Activated CD8-positive, alpha-beta memory T cell treated with anti-CD3 and anti-CD28 coated beads, Interleukin-2, amount 50 U/mL, for 24 hours (primary cell): ENCODE data around the gene STOML1.
A peak's percentile ranks its signal among the peaks of the same experiment; 100 is the strongest.

Experiments used
- DNase-seq: peaks from one replicate; pipeline ENCODE4 v3.0.0-alpha.2; 2020; ENCODE audit errors: extremely low read depth

Gene STOML1

GRCh38 chr15:74022706-74023470 lies 30.8 kb upstream of the STOML1 start:
- no peak for DNase-seq

- no peak for DNase-seq
Measured at GRCh38 chr15:74019734-74020133, 27.6 kb upstream of the STOML1 start.

- no peak for DNase-seq
Measured at GRCh38 chr15:74013374-74013894, 21.3 kb upstream of the STOML1 start.

- no peak for DNase-seq
Measured at GRCh38 chr15:74011610-74012009, 19.5 kb upstream of the STOML1 start.

- no peak for DNase-seq
Measured at GRCh38 chr15:74010929-74011540, 18.9 kb upstream of the STOML1 start.

DNA sequence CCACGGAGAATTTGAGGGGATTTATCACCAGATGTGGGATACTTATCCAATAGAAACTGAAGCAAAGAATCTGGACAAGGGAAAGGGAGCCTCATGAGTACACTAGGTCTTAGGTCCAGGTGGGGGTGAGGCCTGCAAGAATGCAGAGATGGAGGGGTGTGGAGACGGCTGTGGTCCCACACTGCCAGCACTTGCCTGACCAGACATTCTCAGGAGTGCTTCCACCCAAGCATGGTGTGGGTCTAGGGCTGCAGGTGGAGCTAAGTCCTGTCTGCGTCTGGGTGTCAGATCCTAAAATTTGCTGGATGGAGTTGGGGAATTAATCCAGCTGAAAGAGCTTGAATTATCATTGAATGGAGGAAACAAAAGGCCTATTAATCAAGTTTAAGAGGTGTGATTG lies 16.8 kb upstream of the STOML1 start:
- no peak for DNase-seq

DNA sequence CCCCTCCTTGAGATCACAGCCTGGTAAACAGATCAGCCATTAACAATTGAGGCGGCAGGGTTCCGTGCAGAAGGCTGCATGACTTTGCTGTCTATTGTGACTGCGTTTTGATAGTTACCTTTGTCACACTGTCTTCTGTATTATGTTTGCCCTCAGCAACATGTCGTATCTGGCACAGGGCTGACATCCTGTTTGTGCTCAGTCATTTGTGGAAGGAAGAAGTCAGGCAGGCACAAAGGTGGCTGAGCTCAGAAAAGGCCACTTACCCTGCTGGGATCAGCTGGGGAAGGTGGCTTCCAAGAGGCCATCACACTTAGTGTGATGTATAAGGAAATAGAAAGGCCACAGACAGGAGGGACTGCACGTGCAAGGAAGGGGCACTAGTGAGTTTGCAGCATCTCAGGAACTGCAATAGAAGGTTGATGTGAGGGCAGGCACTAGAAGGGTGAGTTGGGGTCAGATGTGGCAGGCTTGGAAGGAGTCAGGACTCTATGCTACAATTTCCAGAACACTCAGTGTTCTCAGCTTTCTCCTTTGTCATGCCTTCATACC lies 15.8 kb upstream of the STOML1 start:
- no peak for DNase-seq

- DNase-seq: no peak
Measured at GRCh38 chr15:74006774-74007639, 14.9 kb upstream of the STOML1 start.

DNA sequence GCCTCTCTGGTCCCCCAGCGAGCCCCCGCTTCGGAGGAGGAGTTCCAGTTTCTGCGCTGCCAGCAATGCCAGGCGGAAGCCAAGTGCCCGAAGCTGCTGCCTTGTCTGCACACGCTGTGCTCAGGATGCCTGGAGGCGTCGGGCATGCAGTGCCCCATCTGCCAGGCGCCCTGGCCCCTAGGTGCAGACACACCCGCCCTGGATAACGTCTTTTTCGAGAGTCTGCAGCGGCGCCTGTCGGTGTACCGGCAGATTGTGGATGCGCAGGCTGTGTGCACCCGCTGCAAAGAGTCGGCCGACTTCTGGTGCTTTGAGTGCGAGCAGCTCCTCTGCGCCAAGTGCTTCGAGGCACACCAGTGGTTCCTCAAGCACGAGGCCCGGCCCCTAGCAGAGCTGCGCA lies 5.9 kb upstream of the STOML1 start:
- DNase-seq: no peak

DNA sequence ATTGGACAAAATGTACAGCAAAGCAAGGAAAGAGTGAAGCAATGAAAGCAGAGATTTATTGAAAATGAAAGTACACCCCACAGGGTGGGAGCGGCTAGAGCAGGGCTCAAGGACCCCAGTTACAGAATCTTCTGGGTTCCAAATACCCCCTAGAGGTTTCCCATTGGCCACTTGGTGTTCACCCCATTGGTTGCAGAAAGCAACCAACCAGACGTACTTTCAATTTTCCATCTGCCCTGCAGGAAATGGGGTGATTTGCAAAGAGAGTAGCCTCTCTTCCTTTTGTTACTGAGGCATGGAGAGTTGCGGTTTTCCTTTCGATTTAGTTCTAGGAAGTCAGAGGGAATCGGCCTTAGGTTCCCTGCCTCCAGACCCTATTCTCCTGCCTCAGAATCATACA lies 4.8 kb upstream of the STOML1 start:
- DNase-seq: no peak

- DNase-seq: no peak
Measured at GRCh38 chr15:73996267-73996666, 4.2 kb upstream of the STOML1 start.

- no peak for DNase-seq
Measured at GRCh38 chr15:73994912-73995622, 3.0 kb upstream of the STOML1 start.

- DNase-seq: peak; percentile 87
Measured at GRCh38 chr15:73994413-73994883, 2.4 kb upstream of the STOML1 start, which contains the start of gene PML. PML (plus strand) TSS chr15:73994716; CDS start chr15:73994813, 97 bp downstream.

DNA sequence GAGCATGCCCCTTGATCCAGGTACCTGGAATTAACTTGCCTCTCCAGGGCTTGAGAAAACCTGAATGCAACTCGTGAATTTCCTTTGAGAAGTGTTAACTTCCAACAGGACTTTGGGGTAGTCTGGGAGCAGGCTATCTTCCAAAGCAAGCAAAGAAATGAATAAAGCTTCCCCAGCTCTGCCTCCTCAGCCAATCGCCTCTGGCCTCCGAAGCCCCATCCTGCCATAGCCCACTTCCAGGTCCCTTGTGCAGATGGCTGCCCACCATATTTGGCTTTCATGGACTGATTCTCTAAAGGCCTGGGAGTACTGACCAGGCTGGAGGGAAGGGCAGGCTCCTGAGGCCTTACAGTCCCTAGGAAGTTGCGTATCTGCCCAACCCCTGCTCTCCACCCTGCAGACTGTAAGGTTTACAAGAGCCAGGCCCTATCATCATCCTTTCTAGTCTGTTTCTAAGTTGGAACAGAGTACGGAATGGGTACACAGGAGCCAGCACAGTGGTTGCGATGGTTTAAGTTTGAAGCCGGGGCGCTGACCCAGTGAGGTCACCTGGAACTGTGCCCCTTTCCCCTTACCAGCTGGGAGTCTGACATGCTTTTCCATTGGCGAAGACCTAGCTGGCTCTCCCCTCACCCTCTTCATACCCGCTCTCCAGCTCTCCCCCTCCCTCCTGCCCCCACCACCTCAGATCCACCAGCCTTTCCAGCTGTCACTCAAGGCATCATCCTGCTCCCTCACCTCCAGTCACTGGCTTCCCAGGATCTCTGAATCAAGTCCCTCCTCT lies 1.3 kb upstream of the STOML1 start:
- DNase-seq: no peak

- DNase-seq: no peak
Measured at GRCh38 chr15:73992594-73992898, 451 bp upstream of the STOML1 start.

DNA sequence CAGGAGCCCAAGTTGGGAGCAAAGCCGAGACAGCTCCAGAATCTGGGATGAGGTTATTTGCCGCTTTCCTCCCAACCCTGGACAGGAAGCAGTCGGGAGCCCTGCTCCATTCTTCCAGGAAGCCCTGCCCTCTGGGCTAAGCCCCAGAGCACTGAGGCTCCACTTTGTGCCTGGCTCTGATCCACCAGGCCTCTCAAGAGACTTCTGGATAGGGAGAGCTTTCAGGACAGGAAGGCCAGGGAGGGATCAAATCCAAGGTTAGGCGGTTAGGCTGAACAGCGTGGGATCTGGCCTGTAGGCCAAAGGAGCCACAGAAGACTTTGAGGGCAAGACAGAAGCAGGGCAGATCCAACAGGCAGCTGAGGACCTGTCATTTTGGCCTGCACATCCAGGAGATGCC lies 835 bp downstream of the STOML1 start:
- DNase-seq: no peak

DNA sequence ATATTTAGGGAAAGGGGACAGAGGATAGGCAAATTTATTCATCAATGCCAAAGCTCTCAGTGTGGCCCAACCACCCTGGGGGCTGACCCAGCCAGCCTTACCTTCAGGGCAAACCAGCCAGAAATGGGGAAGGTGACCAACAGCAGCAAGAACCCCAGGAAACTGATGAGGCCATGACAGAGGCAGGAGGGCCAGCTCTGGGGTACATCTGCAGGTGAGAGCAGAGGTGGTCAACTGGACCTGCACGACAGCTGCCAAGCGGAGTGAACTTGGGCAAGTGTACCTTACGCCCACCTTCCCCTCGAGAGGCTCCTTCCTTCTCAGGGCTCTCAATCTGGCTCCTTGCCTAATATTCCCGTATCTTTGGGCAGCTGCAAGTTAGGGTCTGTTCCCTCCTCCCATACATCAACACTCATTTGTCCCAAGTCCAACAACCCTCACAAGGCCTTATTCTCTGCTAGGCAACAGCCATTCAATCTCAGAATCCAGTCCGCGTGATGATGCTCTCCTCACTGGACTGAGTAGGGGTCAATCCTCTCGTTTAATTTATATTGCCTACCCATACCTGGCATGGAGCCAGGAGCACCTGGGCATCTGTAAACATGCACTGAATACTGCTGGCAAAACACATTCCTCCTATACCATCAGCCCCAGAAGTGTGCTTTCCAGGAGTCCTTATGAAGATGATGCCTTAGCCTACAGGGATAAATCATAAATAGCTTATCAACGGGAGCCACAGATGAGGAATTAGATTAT lies 1.7 kb downstream of the STOML1 start:
- DNase-seq: no peak

DNA sequence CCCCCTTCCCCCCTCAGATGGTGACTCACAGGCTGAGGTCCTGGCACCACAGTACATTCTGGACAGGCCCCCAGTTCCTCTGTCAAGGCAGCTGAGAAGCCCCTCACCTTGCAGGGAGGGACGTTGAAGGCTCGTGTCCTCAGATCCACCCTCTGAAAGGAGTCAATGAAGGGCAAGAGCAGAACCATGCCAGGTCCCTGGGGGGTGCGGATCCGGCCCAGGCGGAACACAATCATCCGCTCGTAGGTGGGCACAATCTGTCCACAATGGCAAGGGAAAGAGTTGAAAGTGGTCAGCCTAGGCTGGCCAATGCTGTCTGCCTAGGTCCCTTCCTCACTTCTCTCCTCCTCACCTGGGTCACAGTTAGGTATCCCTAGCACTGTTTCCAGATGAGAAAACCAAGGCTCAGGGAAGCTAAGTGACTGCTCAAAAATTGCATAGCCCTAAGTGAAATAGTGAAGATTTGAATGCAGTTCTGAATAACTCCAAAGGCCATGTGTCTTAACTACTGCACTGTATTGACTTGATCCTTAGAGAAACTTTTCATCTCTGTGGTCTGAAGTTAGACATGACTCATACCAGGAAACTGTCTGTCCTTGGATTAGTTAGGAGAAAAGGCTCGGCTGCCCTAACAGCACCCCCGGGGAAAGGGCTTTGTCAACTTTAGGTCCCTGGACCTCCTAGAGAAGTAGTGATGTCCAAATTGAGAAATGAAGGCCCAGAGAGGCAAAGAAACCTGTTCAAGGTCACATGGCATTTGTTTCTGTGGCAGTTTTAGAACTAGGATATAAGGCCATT lies 2.9 kb downstream of the STOML1 start:
- DNase-seq: no peak

GRCh38 chr15:73988445-73988969 lies 3.6 kb downstream of the STOML1 start:
- DNase-seq: no peak
